KMS-11 (cell line): ENCODE results near the gene IL18R1.

Source experiments
- H2AFZ ChIP-seq: fragments of 200-600 bp; sonication (generic); 2 replicates; pipeline ENCODE4 v1.6.1; 2016; ENCODE audit warnings: antibody characterized with exemption, mixed run types, low read depth
- H3K27ac ChIP-seq: fragments of 200-600 bp; sonication (generic); 2 replicates; pipeline ENCODE4 v1.6.1; 2016; ENCODE audit warnings: mild to moderate bottlenecking, mixed run types
- H3K27me3 ChIP-seq: fragments of 200-600 bp; sonication (generic); 2 replicates; pipeline ENCODE4 v1.6.1; 2017; ENCODE audit warnings: mild to moderate bottlenecking, low read depth, mixed run types, moderate library complexity; ENCODE audit not compliant: insufficient read depth
- H3K36me3 ChIP-seq: fragments of 200-600 bp; sonication (generic); 2 replicates; pipeline ENCODE4 v1.6.1; 2017; ENCODE audit warnings: mild to moderate bottlenecking, mixed run types; ENCODE audit not compliant: insufficient read depth
- H3K4me1 ChIP-seq: fragments of 200-600 bp; sonication (generic); 2 replicates; pipeline ENCODE4 v1.6.1; 2016; ENCODE audit warnings: mild to moderate bottlenecking, low read depth, mixed run types; ENCODE audit not compliant: poor library complexity, severe bottlenecking
- H3K4me2 ChIP-seq: fragments of 200-600 bp; sonication (generic); 2 replicates; pipeline ENCODE4 v1.7.0; 2016; ENCODE audit warnings: mild to moderate bottlenecking, mixed run types
- H3K4me3 ChIP-seq: fragments of 200-600 bp; sonication (generic); IDR thresholded peaks from 2 replicates; pipeline ENCODE4 v1.6.1; 2017; ENCODE audit warnings: low read depth, low read length, mixed read lengths; ENCODE audit not compliant: insufficient read depth
- H3K79me2 ChIP-seq: fragments of 200-600 bp; sonication (generic); 2 replicates; pipeline ENCODE4 v1.6.1; 2016; ENCODE audit warnings: low read depth, mixed run types; ENCODE audit not compliant: insufficient read depth
- H3K9ac ChIP-seq: fragments of 200-600 bp; sonication (generic); 2 replicates; pipeline ENCODE4 v1.6.1; 2016; ENCODE audit warnings: mild to moderate bottlenecking, mixed run types
- H4K20me1 ChIP-seq: fragments of 200-600 bp; sonication (generic); 2 replicates; pipeline ENCODE4 v1.6.1; 2016; ENCODE audit warnings: mild to moderate bottlenecking, mixed run types; ENCODE audit not compliant: insufficient read depth
- CTCF ChIP-seq: fragments of 200-600 bp; sonication (generic); conservative IDR thresholded peaks from 2 replicates; pipeline ENCODE4 v1.6.1; 2017; ENCODE audit warnings: low read depth, mild to moderate bottlenecking, antibody characterized with exemption, low read length, moderate library complexity, mixed read lengths

IL18R1 gene

DNA sequence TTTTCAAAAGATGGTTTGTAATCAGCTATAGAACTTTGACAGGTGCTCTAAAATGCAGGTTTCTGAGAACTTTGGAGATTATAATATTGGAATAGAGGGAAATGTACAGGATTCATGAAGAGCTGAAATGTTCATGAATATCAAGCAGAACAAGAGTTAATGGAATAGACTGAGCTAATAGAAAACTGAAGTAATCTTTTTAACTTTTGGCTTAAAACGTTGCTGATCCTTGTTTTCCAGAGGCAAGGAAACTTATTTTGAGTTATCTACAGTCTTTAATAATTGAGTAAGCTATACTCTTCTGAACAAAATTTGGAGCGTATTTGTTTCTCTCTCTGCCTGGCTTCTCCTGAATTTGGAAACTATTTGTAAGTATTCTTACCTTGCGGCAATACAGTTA, 56.6 kb downstream of the IL18R1 start:
- H4K20me1 ChIP-seq: no peaks in the 10 kb centered on the region
- no peak overlapping the region for H3K9ac ChIP-seq
- H2AFZ ChIP-seq: no peak overlapping the region
- no peaks in the 10 kb centered on the region for H3K4me1 ChIP-seq
- no peak overlapping the region for H3K27ac ChIP-seq
- no peak overlapping the region for H3K4me2 ChIP-seq
- no peaks in the 10 kb centered on the region for H3K27me3 ChIP-seq
- H3K79me2 ChIP-seq: no peaks in the 10 kb centered on the region
- TF ChIP-seq CTCF: no peak
- no peak overlapping the region for H3K4me3 ChIP-seq
- H3K36me3 ChIP-seq: no peaks in the 10 kb centered on the region

DNA sequence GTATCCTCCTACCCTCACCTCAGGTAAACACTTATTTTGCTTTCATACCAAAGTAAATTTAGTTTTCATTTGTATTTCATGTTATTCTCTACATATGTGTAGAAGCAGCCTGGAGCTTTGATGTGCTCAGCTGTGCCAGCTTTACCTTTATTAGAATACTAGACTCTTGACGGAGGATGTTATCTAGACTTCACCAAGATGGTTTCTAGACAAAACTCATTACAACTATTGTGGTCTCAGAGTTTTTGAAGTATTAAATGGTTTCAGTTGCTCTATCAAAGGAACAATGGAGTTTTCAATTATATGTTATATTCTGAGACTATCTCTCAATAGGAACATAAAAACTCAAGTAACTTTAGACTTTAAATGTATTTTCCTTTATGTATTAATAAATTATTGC, 62.4 kb downstream of the IL18R1 start:
- H3K79me2 ChIP-seq: no peaks in the 10 kb centered on the region
- no peak overlapping the region for H3K9ac ChIP-seq
- H3K4me3 ChIP-seq: no peak overlapping the region
- H4K20me1 ChIP-seq: no peaks in the 10 kb centered on the region
- peaks cover 4% of the 10 kb centered on the region for H3K4me1 ChIP-seq
- no peaks in the 10 kb centered on the region for H3K36me3 ChIP-seq
- no peak overlapping the region for H3K27ac ChIP-seq
- no peaks in the 10 kb centered on the region for H3K27me3 ChIP-seq
- H2AFZ ChIP-seq: no peak overlapping the region
- no peak for TF ChIP-seq CTCF
- H3K4me2 ChIP-seq: no peak overlapping the region

DNA sequence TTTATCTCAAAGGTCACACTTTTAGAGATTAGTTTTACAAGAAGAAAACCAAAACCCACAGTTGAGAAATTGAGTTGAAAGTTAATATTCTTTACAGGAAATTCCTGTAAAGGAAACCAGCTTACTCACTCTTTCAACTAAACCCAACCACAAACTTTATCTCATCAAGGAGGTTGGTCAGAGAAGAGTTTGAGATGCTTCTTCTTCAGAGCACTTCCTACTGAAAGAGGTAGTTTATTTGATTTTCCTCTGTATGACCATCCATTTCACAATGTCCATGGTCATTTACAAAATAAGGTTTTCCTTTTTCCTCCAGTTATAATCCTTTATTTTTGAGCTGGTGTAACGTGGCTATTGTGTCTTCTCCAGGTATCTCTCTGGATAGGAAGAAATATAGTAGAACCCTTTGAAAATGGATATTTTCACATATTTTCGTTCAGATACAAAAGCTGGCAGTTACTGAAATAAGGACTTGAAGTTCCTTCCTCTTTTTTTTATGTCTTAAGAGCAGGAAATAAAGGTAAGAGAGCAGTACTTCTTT, 62.9 kb downstream of the IL18R1 start:
- Histone ChIP-seq H3K27me3 (no peaks in the 10 kb centered on the region), H3K27ac (no peak overlapping the region), H3K79me2 (no peaks in the 10 kb centered on the region), H4K20me1 (no peaks in the 10 kb centered on the region), H2AFZ (no peak overlapping the region), H3K4me1 (peaks cover 4% of the 10 kb centered on the region), H3K36me3 (no peaks in the 10 kb centered on the region), H3K4me2 (no peak overlapping the region), H3K9ac (no peak overlapping the region), H3K4me3 (no peak overlapping the region)
- TF ChIP-seq CTCF: no peak

GRCh38 chr2:102420290-102420689, 64.7 kb downstream of the IL18R1 start:
- no peak overlapping the region for H2AFZ ChIP-seq
- no peaks in the 10 kb centered on the region for H3K79me2 ChIP-seq
- H3K4me2 ChIP-seq: no peak overlapping the region
- H3K27me3 ChIP-seq: no peaks in the 10 kb centered on the region
- H3K9ac ChIP-seq: no peak overlapping the region
- peaks cover 4% of the 10 kb centered on the region for H3K4me1 ChIP-seq
- H4K20me1 ChIP-seq: no peaks in the 10 kb centered on the region
- no peak for TF ChIP-seq CTCF
- no peaks in the 10 kb centered on the region for H3K36me3 ChIP-seq
- H3K27ac ChIP-seq: no peak overlapping the region
- H3K4me3 ChIP-seq: no peak overlapping the region
